Spleen (tissue), 7 donors: Measurements from ENCODE around the gene LTB4R2.

Experiments
- POLR2A ChIP-seq, 3 donors: fragments of 450-650 bp; IDR thresholded peaks; one replicate each; pipeline ENCODE4 v1.5.1; 2017; ENCODE audit warnings: antibody characterized with exemption in 3 of 3, mild to moderate bottlenecking in 1 of 3
- POLR2AphosphoS5 ChIP-seq, 3 donors: sonication (generic); formaldehyde crosslinking; IDR thresholded peaks; one replicate each; pipeline ENCODE4 v1.5.1; 2017; ENCODE audit warnings: antibody characterized with exemption in 3 of 3
- TF ChIP-seq, protein P1 (sequence below), 11 experiments: fragments of 200-600 bp in 7 of 11; fragments of 450-650 bp in 4 of 11; sonication (generic) in 4 of 11; IDR thresholded peaks in 8 of 11; conservative IDR thresholded peaks in 3 of 11; 1 replicate in 7 of 11; 2 replicates in 4 of 11; pipeline versions ENCODE4 v1.4.0 to v1.8.0; 2016 to 2021; ENCODE audit warnings: antibody characterized with exemption in 11 of 11, inconsistent platforms in 4 of 11, mild to moderate bottlenecking in 1 of 11
- donor health status: DM: no; HTN: no; CAD: no; lungs with moderate emphysema.
- donor health status: DM: no; HTN: no; CAD: no.
- donor health status: DM: no; HTN: no; CAD: no.

DNA sequence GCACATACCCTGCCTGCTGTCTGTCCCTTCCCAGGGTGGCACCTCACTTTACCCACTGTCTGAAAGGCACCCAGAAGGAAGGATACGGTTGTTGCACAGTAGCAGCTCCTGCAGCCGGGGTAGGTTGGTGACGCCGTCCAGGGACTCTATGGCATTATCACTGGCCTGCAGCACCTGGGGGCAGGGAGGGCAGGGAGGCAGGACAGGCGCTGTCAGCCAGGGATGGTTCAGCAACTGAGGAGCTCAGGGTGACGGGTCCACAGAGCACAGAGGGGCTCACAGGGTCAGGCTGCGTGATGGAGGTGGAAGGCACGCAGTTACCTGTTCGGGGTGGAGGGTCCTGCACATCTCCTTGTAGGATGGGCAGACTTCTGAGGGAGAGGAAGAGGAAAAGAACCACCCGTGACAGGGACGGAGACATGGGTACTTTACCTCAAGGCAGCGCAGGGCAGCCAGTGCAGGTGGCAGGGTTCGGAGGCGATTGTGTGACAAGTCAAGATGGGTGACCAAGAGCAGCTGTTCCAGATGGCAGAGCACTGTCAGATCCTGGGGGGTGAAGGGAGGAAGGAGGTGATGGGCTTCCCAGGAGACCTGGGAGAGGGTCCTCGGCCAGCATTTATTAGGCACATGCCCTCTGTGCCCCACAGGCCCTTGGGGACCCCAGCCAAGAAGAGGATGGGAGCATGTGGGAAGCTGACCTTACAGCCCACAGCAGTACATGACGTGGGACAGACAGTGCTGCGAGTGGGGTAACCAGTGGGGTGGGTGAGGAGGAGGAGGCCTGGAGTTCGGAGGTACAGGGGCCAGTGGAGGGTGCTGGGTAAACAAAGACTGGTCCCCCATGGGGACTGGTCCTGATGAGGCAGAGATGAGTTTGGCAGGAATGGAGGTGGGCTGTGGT lies 43.3 kb upstream of the LTB4R2 start:
- TF ChIP-seq, protein P1, sequence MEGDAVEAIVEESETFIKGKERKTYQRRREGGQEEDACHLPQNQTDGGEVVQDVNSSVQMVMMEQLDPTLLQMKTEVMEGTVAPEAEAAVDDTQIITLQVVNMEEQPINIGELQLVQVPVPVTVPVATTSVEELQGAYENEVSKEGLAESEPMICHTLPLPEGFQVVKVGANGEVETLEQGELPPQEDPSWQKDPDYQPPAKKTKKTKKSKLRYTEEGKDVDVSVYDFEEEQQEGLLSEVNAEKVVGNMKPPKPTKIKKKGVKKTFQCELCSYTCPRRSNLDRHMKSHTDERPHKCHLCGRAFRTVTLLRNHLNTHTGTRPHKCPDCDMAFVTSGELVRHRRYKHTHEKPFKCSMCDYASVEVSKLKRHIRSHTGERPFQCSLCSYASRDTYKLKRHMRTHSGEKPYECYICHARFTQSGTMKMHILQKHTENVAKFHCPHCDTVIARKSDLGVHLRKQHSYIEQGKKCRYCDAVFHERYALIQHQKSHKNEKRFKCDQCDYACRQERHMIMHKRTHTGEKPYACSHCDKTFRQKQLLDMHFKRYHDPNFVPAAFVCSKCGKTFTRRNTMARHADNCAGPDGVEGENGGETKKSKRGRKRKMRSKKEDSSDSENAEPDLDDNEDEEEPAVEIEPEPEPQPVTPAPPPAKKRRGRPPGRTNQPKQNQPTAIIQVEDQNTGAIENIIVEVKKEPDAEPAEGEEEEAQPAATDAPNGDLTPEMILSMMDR (IDR thresholded peaks at IDR 0.05 in 8 of 11, conservative IDR thresholded peaks at IDR 0.05 in 3 of 11): no peak
- TF ChIP-seq POLR2AphosphoS5 (IDR thresholded peaks at IDR 0.05) (no peak), POLR2A (IDR thresholded peaks at IDR 0.05) (no peak)
